Neuronal stem cell (in vitro differentiated cells): Measurements from ENCODE around the gene TMEM198.

ENCODE experiments used
- DNase-seq: peaks from one replicate; pipeline ENCODE4 v3.0.0-alpha.2; 2013; ENCODE audit warnings: low spot score
- H2AFZ ChIP-seq: one replicate; pipeline ENCODE4 v1.6.1; 2013; ENCODE audit warnings: mild to moderate bottlenecking, low read length, inconsistent platforms
- H2AK5ac ChIP-seq: 2 replicates; pipeline ENCODE4 v1.6.1; 2013; ENCODE audit warnings: low read depth, mild to moderate bottlenecking, inconsistent platforms, low read length, moderate library complexity, mixed read lengths
- H2BK120ac ChIP-seq: 2 replicates; pipeline ENCODE4 v1.6.1; 2013; ENCODE audit warnings: low read depth, mild to moderate bottlenecking, inconsistent platforms, low read length, moderate library complexity, mixed read lengths
- H2BK12ac ChIP-seq: one replicate; pipeline ENCODE4 v1.6.1; 2013; ENCODE audit warnings: low read length, inconsistent platforms
- H2BK15ac ChIP-seq: 2 replicates; pipeline ENCODE4 v1.6.1; 2013; ENCODE audit warnings: mild to moderate bottlenecking, low read length, inconsistent platforms, mixed read lengths
- H2BK5ac ChIP-seq: one replicate; pipeline ENCODE4 v1.6.1; 2013; ENCODE audit warnings: inconsistent platforms, mild to moderate bottlenecking, low read length, moderate library complexity
- H3K14ac ChIP-seq: one replicate; pipeline ENCODE4 v1.6.1; 2013; ENCODE audit warnings: low read length, inconsistent platforms
- H3K18ac ChIP-seq: 2 replicates; pipeline ENCODE4 v1.6.1; 2013; ENCODE audit warnings: low read length, inconsistent platforms
- H3K23ac ChIP-seq: 2 replicates; pipeline ENCODE4 v1.6.1; 2013; ENCODE audit warnings: low read depth, mild to moderate bottlenecking, mixed read lengths, low read length, inconsistent platforms; ENCODE audit not compliant: poor library complexity
- H3K27ac ChIP-seq: replicated peaks from 3 replicates; pipeline ENCODE4 v1.5.1; 2013; ENCODE audit warnings: low read length, inconsistent platforms
- H3K27me3 ChIP-seq, 3 experiments: 2 replicates each; pipeline ENCODE4 v1.6.1; 2013; ENCODE audit warnings: low read length in 3 of 3, mild to moderate bottlenecking in 2 of 3, inconsistent platforms in 1 of 3, low read depth in 1 of 3, mixed read lengths in 1 of 3, moderate library complexity in 1 of 3; ENCODE audit not compliant: control insufficient read depth in 3 of 3, insufficient read depth in 3 of 3
- H3K36me3 ChIP-seq, 2 donors: replicated peaks in 1 of 2; 2 replicates each; pipeline ENCODE4 v1.6.1; 2013; ENCODE audit warnings: low read length in 2 of 2; ENCODE audit not compliant: control insufficient read depth in 2 of 2, insufficient read depth in 2 of 2
- H3K4ac ChIP-seq: 2 replicates; pipeline ENCODE4 v1.6.1; 2013; ENCODE audit warnings: inconsistent platforms, mild to moderate bottlenecking, low read length, moderate library complexity
- H3K4me1 ChIP-seq, 2 donors: 1 replicate in 1 of 2; 2 replicates in 1 of 2; pipeline ENCODE4 v1.6.1; 2013; ENCODE audit warnings: low read length in 2 of 2, low read depth in 1 of 2; ENCODE audit not compliant: control insufficient read depth in 2 of 2, insufficient read depth in 1 of 2
- H3K4me2 ChIP-seq: one replicate; pipeline ENCODE4 v1.6.1; 2013; ENCODE audit warnings: mild to moderate bottlenecking, low read length, inconsistent platforms; ENCODE audit not compliant: insufficient read depth, poor library complexity, severe bottlenecking
- H3K4me3 ChIP-seq, 2 donors: 2 replicates each; pipeline ENCODE4 v1.5.1; 2013; ENCODE audit warnings: low read length in 2 of 2, mild to moderate bottlenecking in 2 of 2, inconsistent platforms in 1 of 2, moderate library complexity in 1 of 2
- H3K79me1 ChIP-seq: one replicate; pipeline ENCODE4 v1.6.1; 2013; ENCODE audit warnings: low read depth, mild to moderate bottlenecking, inconsistent platforms, low read length, moderate library complexity
- H3K9ac ChIP-seq: one replicate; pipeline ENCODE4 v1.6.1; 2013; ENCODE audit warnings: mild to moderate bottlenecking, low read depth, low read length, inconsistent platforms; ENCODE audit not compliant: poor library complexity
- H3K9me3 ChIP-seq, 2 donors: replicated peaks in 1 of 2; 2 replicates each; pipeline versions ENCODE3 to v1.6.1; 2013; ENCODE audit warnings: low read length in 2 of 2, mild to moderate bottlenecking in 2 of 2, inconsistent platforms in 1 of 2, low read depth in 1 of 2, mixed read lengths in 1 of 2, moderate library complexity in 1 of 2; ENCODE audit not compliant: control insufficient read depth in 2 of 2, insufficient read depth in 1 of 2
- H4K8ac ChIP-seq: one replicate; pipeline ENCODE4 v1.6.1; 2013; ENCODE audit warnings: low read depth, mild to moderate bottlenecking, inconsistent platforms, low read length, moderate library complexity
- H4K91ac ChIP-seq: one replicate; pipeline ENCODE4 v1.6.1; 2013; ENCODE audit warnings: low read length, low read depth, mild to moderate bottlenecking, inconsistent platforms; ENCODE audit not compliant: poor library complexity
- WGBS, 2 donors: extraction: QIAGEN DNeasy Blood & Tissue Kit; methylation state at CpG; one replicate each; pipeline ENCODE4 v1.1.7; 2013; ENCODE audit warnings: missing lambda C conversion rate in 2 of 2, mixed read lengths in 1 of 2; ENCODE audit not compliant: insufficient read length in 2 of 2, insufficient replicate concordance in 1 of 2; ENCODE audit errors: extremely low coverage in 2 of 2; 5-methylcytosine and 5-hydroxymethylcytosine counted together

Gene TMEM198

DNA sequence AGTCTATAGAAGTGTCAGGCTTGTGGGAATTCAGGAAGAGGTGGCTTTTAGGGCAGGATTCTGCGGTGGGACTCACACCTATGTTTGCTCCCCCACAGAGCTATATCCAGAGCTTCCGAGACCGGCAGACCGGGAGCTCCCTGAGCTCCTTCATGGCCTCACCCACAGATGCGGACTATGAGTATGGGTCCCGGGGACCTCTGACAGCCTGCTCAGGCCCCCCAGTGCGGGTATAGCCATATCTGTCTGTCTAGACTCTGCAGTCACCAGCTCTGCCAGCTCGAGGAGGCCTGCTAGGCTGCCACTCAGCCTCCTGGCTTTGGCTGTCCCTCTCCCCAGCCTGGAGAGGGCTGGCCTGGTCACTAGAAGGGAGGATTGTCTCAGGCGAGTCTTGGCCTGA is 5.8 kb downstream of the TMEM198 start:
- Histone ChIP-seq H2BK5ac (no peak overlapping the region), H2AFZ (no peak overlapping the region), H2AK5ac (no peak overlapping the region), H3K27me3 (peaks cover 0 to 26% (median 0%) of the 10 kb centered on the region in 3 experiments), H2BK15ac (no peak overlapping the region), H2BK120ac (no peak overlapping the region), H3K9ac (no peak overlapping the region), H3K9me3 (peaks cover 0 to 3% of the 10 kb centered on the region in 2 donors), H4K91ac (no peak overlapping the region), H3K23ac (no peak overlapping the region), H2BK12ac (no peak overlapping the region), H4K8ac (no peak overlapping the region), H3K14ac (peak overlapping the region; percentile 4), H3K18ac (no peak overlapping the region), H3K36me3 (peaks cover 3 to 29% of the 10 kb centered on the region in 2 donors), H3K4me3 (no peak overlapping the region), H3K27ac (no peak overlapping the region), H3K4me2 (no peak overlapping the region), H3K79me1 (peaks cover 8% of the 10 kb centered on the region), H3K4me1 (peaks cover 10 to 12% of the 10 kb centered on the region in 2 donors), H3K4ac (no peak overlapping the region)
- no CpG with 5 or more reads among the region's 9 CpGs for WGBS, 2 donors
- no peak for DNase-seq

DNA sequence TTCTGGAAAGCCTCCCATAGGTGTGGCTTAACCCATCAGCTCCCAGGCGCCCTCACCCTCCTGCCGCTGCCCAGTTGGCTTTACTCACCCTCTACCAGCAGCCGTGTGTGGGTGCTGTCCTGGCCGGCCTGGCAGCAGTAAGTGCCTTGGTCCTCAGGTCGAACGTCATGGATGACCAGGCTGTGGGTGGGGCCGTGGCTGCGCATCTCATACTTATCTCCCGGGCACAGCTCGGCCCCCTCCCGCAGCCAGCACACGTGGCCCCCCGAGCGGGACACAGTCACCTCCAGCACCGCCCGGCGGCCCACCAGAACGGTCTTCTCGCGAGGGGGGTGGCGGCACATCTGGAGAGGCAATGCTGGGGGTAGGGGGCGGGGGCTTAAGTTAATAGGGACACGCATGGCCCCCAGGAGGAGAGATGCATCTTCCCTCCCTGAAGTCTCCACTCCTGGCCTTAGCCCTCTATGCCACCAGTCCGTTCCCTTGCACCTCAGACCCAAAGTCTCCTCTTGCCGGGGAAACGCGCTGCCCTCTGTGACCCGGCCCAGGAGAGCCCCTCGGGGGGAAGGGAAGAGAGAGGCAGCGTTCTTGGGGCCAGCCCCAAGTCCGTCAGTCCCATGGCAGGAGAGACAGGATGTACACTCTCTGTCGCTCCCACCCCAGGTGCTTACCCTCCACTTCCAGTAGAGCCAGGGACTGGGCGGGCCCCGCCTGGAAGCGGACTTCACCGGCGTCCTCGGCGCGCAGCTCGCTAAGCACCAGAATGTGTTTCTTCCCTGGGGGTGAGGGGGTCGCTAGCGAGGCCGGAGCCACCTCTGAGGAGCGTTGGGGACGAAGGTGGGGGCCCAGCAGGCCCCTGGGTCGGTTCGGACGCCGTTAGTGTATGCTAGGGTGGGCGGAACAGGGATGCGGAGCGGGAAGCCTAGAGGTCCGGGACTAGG is 7.9 kb downstream of the TMEM198 start:
- H2BK12ac ChIP-seq: no peak overlapping the region
- H3K18ac ChIP-seq: peak overlapping the region; percentile 97
- peak overlapping the region; percentile 39 for H2BK5ac ChIP-seq
- H3K79me1 ChIP-seq: peaks cover 10% of the 10 kb centered on the region
- peak overlapping the region; percentile 45 for H4K8ac ChIP-seq
- peak overlapping the region; percentile 85 for H2BK15ac ChIP-seq
- no peak overlapping the region for H3K27ac ChIP-seq
- peak overlapping the region; percentile 80 for H3K23ac ChIP-seq
- H3K4me1 ChIP-seq: peaks cover 9 to 10% of the 10 kb centered on the region in 2 donors
- peak overlapping the region; percentile 79 for H3K9ac ChIP-seq
- no peak overlapping the region for H2BK120ac ChIP-seq
- H3K36me3 ChIP-seq: peaks cover 11 to 40% of the 10 kb centered on the region in 2 donors
- peak overlapping the region; percentile 100 for H3K4me2 ChIP-seq
- H3K27me3 ChIP-seq: peaks cover 0 to 23% (median 0%) of the 10 kb centered on the region in 3 experiments
- H3K14ac ChIP-seq: peak overlapping the region; percentile 89
- peaks cover 0 to 3% of the 10 kb centered on the region in 2 donors for H3K9me3 ChIP-seq
- H2AFZ ChIP-seq: peak overlapping the region; percentile 99
- peak overlapping the region; percentile 84 for H2AK5ac ChIP-seq
- no CpG with 5 or more reads among the region's 54 CpGs for WGBS, 2 donors
- peak overlapping the region; percentile 78 to 85 for H3K4me3 ChIP-seq
- DNase-seq: no peak
- H4K91ac ChIP-seq: no peak overlapping the region
- H3K4ac ChIP-seq: no peak overlapping the region

DNA sequence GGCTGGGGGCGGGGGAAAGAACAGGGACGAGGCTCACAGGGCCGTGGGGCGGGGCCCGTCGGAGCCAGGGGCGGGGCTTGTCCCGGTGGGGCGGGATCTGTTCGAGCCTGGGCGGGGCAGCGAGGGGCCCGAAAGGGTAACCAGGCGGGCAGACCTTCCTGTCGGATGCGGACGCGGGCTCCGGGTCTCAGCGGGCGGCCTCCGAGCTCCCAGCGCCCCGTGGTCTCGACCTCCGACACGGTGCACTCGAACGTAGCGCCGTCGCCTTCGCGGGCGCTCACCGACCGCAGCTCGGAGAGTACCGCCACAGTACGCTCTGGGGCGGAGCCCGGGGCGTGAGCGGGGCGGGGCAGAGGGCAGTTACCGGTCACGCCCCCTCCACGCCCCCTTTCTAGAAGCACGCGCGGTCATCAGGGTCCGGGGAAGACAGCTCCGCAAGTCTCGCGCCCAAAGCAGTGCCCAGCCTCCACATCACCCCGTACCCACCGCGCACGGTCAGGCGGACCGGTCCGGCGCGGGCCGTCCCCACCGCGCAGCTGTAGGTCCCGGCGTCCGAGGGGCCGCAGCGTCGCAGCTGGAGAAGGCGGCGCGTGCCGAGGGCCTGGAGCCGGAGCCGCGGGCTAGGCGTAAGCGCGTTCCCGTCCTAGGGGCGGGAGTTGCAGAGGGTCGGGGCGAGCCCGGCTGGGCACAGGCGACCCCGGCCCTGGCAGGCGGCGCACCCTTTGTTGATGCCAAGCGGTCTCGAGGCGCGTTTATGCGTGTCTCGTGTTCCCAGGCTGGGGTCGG is 8.7 kb downstream of the TMEM198 start:
- peak; percentile 89 for DNase-seq
- H3K23ac ChIP-seq: peak overlapping the region; percentile 91
- H3K9me3 ChIP-seq: peaks cover 0 to 3% of the 10 kb centered on the region in 2 donors
- peaks cover 11 to 43% of the 10 kb centered on the region in 2 donors for H3K36me3 ChIP-seq
- no peak overlapping the region for H2AK5ac ChIP-seq
- WGBS, 2 donors: no CpG with 5 or more reads among the region's 99 CpGs
- peak overlapping the region; percentile 100 for H3K4me2 ChIP-seq
- H2BK15ac ChIP-seq: peak overlapping the region; percentile 85
- H3K4me3 ChIP-seq: peak overlapping the region; percentile 78 to 90
- peak overlapping the region; percentile 77 for H3K27ac ChIP-seq
- H3K27me3 ChIP-seq: peaks cover 0 to 23% (median 0%) of the 10 kb centered on the region in 3 experiments
- H4K8ac ChIP-seq: no peak overlapping the region
- peak overlapping the region; percentile 97 for H3K18ac ChIP-seq
- peaks cover 10% of the 10 kb centered on the region for H3K79me1 ChIP-seq
- H2BK120ac ChIP-seq: no peak overlapping the region
- H3K14ac ChIP-seq: no peak overlapping the region
- peak overlapping the region; percentile 92 for H3K9ac ChIP-seq
- H2AFZ ChIP-seq: peak overlapping the region; percentile 99
- H3K4me1 ChIP-seq: peaks cover 9 to 10% of the 10 kb centered on the region in 2 donors
- H2BK12ac ChIP-seq: no peak overlapping the region
- H4K91ac ChIP-seq: no peak overlapping the region
- no peak overlapping the region for H2BK5ac ChIP-seq
- H3K4ac ChIP-seq: no peak overlapping the region

DNA sequence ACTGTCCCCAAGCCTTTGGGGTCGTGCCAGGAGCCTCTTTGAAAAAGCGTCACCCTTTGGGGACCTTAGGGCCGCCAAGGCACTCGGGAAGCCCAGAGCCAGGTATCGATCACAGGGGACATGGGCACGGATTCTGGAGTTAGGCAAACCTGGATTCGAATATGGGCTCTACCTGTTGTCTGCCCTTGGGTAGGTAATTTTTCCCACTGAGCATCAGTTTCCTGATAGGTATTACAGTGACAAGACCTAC is 9.3 kb downstream of the TMEM198 start:
- Histone ChIP-seq H3K4me3 (peak overlapping the region; percentile 78 to 90), H3K23ac (peak overlapping the region; percentile 91), H2BK5ac (no peak overlapping the region), H2AK5ac (no peak overlapping the region), H3K27ac (no peak overlapping the region), H3K36me3 (peaks cover 11 to 42% of the 10 kb centered on the region in 2 donors), H3K4ac (no peak overlapping the region), H3K4me2 (peak overlapping the region; percentile 100), H3K4me1 (peaks cover 9 to 10% of the 10 kb centered on the region in 2 donors), H2BK120ac (no peak overlapping the region), H2AFZ (peak overlapping the region; percentile 99), H2BK15ac (no peak overlapping the region), H3K14ac (no peak overlapping the region), H3K18ac (peak overlapping the region; percentile 92), H2BK12ac (no peak overlapping the region), H3K9ac (peak overlapping the region; percentile 92), H4K91ac (no peak overlapping the region), H3K9me3 (peaks cover 0 to 3% of the 10 kb centered on the region in 2 donors), H3K79me1 (peaks cover 10% of the 10 kb centered on the region), H4K8ac (no peak overlapping the region), H3K27me3 (peaks cover 0 to 23% (median 0%) of the 10 kb centered on the region in 3 experiments)
- no peak for DNase-seq
- WGBS, 2 donors: no CpG with 5 or more reads among the region's 7 CpGs
